Peyer's patch (tissue), 4 donors: ENCODE results near the gene VPS13C.

Experiments used
- POLR2A ChIP-seq, 2 donors: fragments of 450-650 bp; IDR thresholded peaks; one replicate each; pipeline ENCODE4 v1.5.1; 2017; ENCODE audit warnings: antibody characterized with exemption in 2 of 2, mild to moderate bottlenecking in 2 of 2, moderate library complexity in 2 of 2
- TF ChIP-seq, protein P1 (sequence below), 6 experiments: fragments of 450-650 bp in 4 of 6; fragments of 200-600 bp in 2 of 6; sonication (generic) in 1 of 6; IDR thresholded peaks; one replicate each; pipeline ENCODE4 v1.5.1; 2017 to 2019; ENCODE audit warnings: antibody characterized with exemption in 6 of 6, mild to moderate bottlenecking in 3 of 6, moderate library complexity in 1 of 6

DNA sequence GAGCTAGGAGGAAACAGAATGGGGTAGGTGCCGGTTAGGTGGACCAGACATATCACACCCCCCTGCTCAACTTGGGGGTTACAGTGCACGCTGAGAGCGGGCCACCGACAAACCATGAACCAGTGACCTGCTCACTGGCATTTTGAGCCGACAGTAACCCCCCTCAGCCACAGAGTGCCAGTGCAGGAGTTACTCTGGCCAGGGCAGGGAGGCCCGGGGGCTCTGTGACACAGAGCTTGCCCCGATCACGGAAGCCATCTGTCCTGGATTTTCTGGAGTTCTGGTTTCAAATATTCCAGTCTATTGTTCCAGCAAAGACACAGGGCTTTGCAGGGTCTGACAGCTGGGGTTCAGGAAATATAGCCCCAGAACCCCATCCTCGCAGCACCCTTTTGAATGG lies 225.2 kb downstream of the VPS13C start:
- TF ChIP-seq, protein P1, sequence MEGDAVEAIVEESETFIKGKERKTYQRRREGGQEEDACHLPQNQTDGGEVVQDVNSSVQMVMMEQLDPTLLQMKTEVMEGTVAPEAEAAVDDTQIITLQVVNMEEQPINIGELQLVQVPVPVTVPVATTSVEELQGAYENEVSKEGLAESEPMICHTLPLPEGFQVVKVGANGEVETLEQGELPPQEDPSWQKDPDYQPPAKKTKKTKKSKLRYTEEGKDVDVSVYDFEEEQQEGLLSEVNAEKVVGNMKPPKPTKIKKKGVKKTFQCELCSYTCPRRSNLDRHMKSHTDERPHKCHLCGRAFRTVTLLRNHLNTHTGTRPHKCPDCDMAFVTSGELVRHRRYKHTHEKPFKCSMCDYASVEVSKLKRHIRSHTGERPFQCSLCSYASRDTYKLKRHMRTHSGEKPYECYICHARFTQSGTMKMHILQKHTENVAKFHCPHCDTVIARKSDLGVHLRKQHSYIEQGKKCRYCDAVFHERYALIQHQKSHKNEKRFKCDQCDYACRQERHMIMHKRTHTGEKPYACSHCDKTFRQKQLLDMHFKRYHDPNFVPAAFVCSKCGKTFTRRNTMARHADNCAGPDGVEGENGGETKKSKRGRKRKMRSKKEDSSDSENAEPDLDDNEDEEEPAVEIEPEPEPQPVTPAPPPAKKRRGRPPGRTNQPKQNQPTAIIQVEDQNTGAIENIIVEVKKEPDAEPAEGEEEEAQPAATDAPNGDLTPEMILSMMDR (IDR thresholded peaks at IDR 0.05), result no peak
- TF ChIP-seq POLR2A (IDR thresholded peaks at IDR 0.05), result no peak
